Thoracic aorta (tissue), 2 donors: Measurements from ENCODE around the gene PTPRE. TPM values are rescaled to one million over a fixed set of nuclear protein-coding genes. Genes with fewer than 3 reads are reported as not detected.

Experiments
- ATAC-seq: fragments of 150-250 bp; one replicate; pipeline ENCODE4 v1.8.0; 2017; ENCODE audit warnings: low read depth; ENCODE audit not compliant: insufficient number of reproducible peaks, low FRiP score
- DNase-seq: peaks from one replicate; pipeline ENCODE4 v3.0.0-alpha.2; 2020; ENCODE audit warnings: low spot score
- H3K27ac ChIP-seq, 2 donors: fragments of 200-600 bp; sonication (generic); 1 replicate in 1 of 2; 2 replicates in 1 of 2; pipeline ENCODE4 v1.5.1; 2016; ENCODE audit warnings: mild to moderate bottlenecking in 2 of 2, moderate library complexity in 2 of 2
- H3K27me3 ChIP-seq: fragments of 200-600 bp; sonication (generic); replicated peaks from 2 replicates; pipeline ENCODE4 v1.6.0; 2016; ENCODE audit warnings: mild to moderate bottlenecking; ENCODE audit not compliant: insufficient read depth
- H3K36me3 ChIP-seq: fragments of 200-600 bp; sonication (generic); one replicate; pipeline ENCODE4 v1.5.1; 2016
- H3K4me1 ChIP-seq, 2 donors: fragments of 200-600 bp; sonication (generic); 1 replicate in 1 of 2; 2 replicates in 1 of 2; pipeline versions ENCODE4 v1.5.1 to v1.6.0; 2016; ENCODE audit warnings: low read depth in 2 of 2, mild to moderate bottlenecking in 1 of 2; ENCODE audit not compliant: control insufficient read depth in 1 of 2
- H3K4me3 ChIP-seq: fragments of 200-600 bp; sonication (generic); 2 replicates; pipeline ENCODE4 v1.5.1; 2016; ENCODE audit warnings: mild to moderate bottlenecking
- H3K9me3 ChIP-seq: fragments of 200-600 bp; sonication (generic); 2 replicates; pipeline ENCODE4 v1.5.1; 2016
- CTCF ChIP-seq: fragments of 200-600 bp; sonication (generic); IDR thresholded peaks from one replicate; pipeline ENCODE4 v1.5.1; 2019; ENCODE audit warnings: antibody characterized with exemption
- total RNA-seq, 2 donors: library from RNA; depleted of rRNA; stranded (reverse); fragments of >200 nt; gene quantifications; one replicate each; pipeline versions ENCODE4 v1.1.0 to v1.2.3, GENCODE V29; 2016

The PTPRE gene
- total RNA-seq, 2 donors from 2014 or later: 41.9 to 45.1 TPM

- ATAC-seq: no peak
These were observed 94.5 kb downstream of the PTPRE start for GRCh38 chr10:128001363-128001745.

GRCh38 chr10:128001849-128002248 is 94.9 kb downstream of the PTPRE start:
- no peak for TF ChIP-seq CTCF
- no peaks in the 10 kb centered on the region for H3K36me3 ChIP-seq
- no peaks in the 10 kb centered on the region for H3K27me3 ChIP-seq
- no peak overlapping the region for H3K27ac ChIP-seq
- H3K4me3 ChIP-seq: no peak overlapping the region
- ATAC-seq (no peak), DNase-seq (no peak)
- H3K4me1 ChIP-seq: peaks cover 0 to 3% of the 10 kb centered on the region in 2 donors
- H3K9me3 ChIP-seq: no peaks in the 10 kb centered on the region

More at GRCh38 chr10:128001363-128001745, 94.5 kb downstream of the PTPRE start:
- H3K36me3 ChIP-seq: no peaks in the 10 kb centered on the region
- no peak for TF ChIP-seq CTCF
- H3K9me3 ChIP-seq: no peaks in the 10 kb centered on the region
- no peak for DNase-seq
- H3K4me1 ChIP-seq: peaks cover 0 to 3% of the 10 kb centered on the region in 2 donors
- H3K4me3 ChIP-seq: no peak overlapping the region
- H3K27me3 ChIP-seq: no peaks in the 10 kb centered on the region
- no peak overlapping the region for H3K27ac ChIP-seq

- Histone ChIP-seq H3K27ac (no peak overlapping the region), H3K4me3 (no peak overlapping the region), H3K27me3 (no peaks in the 10 kb centered on the region), H3K4me1 (no peaks in the 10 kb centered on the region), H3K36me3 (no peaks in the 10 kb centered on the region), H3K9me3 (no peaks in the 10 kb centered on the region)
- no peak for ATAC-seq
- DNase-seq: no peak
- no peak for TF ChIP-seq CTCF
These were observed 96.6 kb downstream of the PTPRE start for GRCh38 chr10:128003521-128003920.

- Histone ChIP-seq H3K36me3 (no peaks in the 10 kb centered on the region), H3K9me3 (no peaks in the 10 kb centered on the region), H3K27me3 (no peaks in the 10 kb centered on the region), H3K4me3 (no peak overlapping the region), H3K4me1 (no peaks in the 10 kb centered on the region), H3K27ac (no peak overlapping the region)
- TF ChIP-seq CTCF: no peak
- DNase-seq: no peak
- no peak for ATAC-seq
These were observed 99.0 kb downstream of the PTPRE start for GRCh38 chr10:128005858-128006257.

- DNase-seq (no peak), ATAC-seq (no peak)
- no peak overlapping the region for H3K4me3 ChIP-seq
- TF ChIP-seq CTCF: no peak
- H3K4me1 ChIP-seq: peaks cover 0 to 3% of the 10 kb centered on the region in 2 donors
- H3K36me3 ChIP-seq: no peaks in the 10 kb centered on the region
- no peaks in the 10 kb centered on the region for H3K9me3 ChIP-seq
- no peaks in the 10 kb centered on the region for H3K27me3 ChIP-seq
- no peak overlapping the region for H3K27ac ChIP-seq
These were observed 100.2 kb downstream of the PTPRE start for GRCh38 chr10:128007056-128007455.
